NCI-H2029 (cell line): Measurements from ENCODE around the gene MTCL1.
"Not testable (repeated sequence)": the region's sequence is repeated elsewhere in the genome, so short reads cannot be mapped to it uniquely, and the experiment has no call there.

Experiments
- DNase-seq: peaks from one replicate; lab custom pipeline; 2025; lab: John Stamatoyannopoulos, UW

Gene MTCL1

GRCh38 chr18:8744038-8744437, 38.7 kb downstream of the MTCL1 start:
- DNase-seq: no peak

- DNase-seq: no peak
Observed at GRCh38 chr18:8744656-8745055, 39.3 kb downstream of the MTCL1 start.

- DNase-seq: no peak
Observed at GRCh38 chr18:8745355-8746014, 40.1 kb downstream of the MTCL1 start.

- DNase-seq: no peak
Observed at GRCh38 chr18:8747440-8747937, 42.1 kb downstream of the MTCL1 start.

- DNase-seq: no peak
Observed at GRCh38 chr18:8749492-8749891, 44.1 kb downstream of the MTCL1 start.

GRCh38 chr18:8750954-8751415, 45.6 kb downstream of the MTCL1 start:
- no peak for DNase-seq

GRCh38 chr18:8751692-8752091, 46.3 kb downstream of the MTCL1 start:
- no peak for DNase-seq

GRCh38 chr18:8752329-8752728, 47.0 kb downstream of the MTCL1 start:
- DNase-seq: no peak

GRCh38 chr18:8754995-8755960, 49.9 kb downstream of the MTCL1 start:
- no peak for DNase-seq

GRCh38 chr18:8756571-8756970, 51.2 kb downstream of the MTCL1 start:
- DNase-seq: no peak

GRCh38 chr18:8757396-8757997, 52.1 kb downstream of the MTCL1 start:
- DNase-seq: no peak

GRCh38 chr18:8758466-8758865, 53.1 kb downstream of the MTCL1 start:
- DNase-seq: no peak

- DNase-seq: no peak
Observed at GRCh38 chr18:8760984-8761383, 55.6 kb downstream of the MTCL1 start.

- DNase-seq: not testable (repeated sequence)
Observed at GRCh38 chr18:8761535-8761934, 56.2 kb downstream of the MTCL1 start.

- DNase-seq: no peak
Observed at GRCh38 chr18:8762968-8763367, 57.6 kb downstream of the MTCL1 start.

GRCh38 chr18:8763611-8764010, 58.3 kb downstream of the MTCL1 start:
- no peak for DNase-seq

- no peak for DNase-seq
Observed at GRCh38 chr18:8765783-8766463, 60.6 kb downstream of the MTCL1 start.

GRCh38 chr18:8766559-8767293, 61.4 kb downstream of the MTCL1 start:
- DNase-seq: no peak

GRCh38 chr18:8767340-8767739, 62.0 kb downstream of the MTCL1 start:
- DNase-seq: no peak

GRCh38 chr18:8769509-8770095, 64.2 kb downstream of the MTCL1 start:
- DNase-seq: no peak

- no peak for DNase-seq
Observed at GRCh38 chr18:8770657-8771056, 65.3 kb downstream of the MTCL1 start.
